GM19025 (cell line): ENCODE results near the gene MRPL2.
"Not testable (repeated sequence)": the region's sequence is repeated elsewhere in the genome, so short reads cannot be mapped to it uniquely, and the experiment has no call there.

ENCODE experiments used
- ATAC-seq: cut with Tn5 transposase; IDR thresholded peaks from one replicate; pipeline ENCODE4 v1.9.1; 2021; ENCODE audit warnings: mild to moderate bottlenecking, low read depth, moderate library complexity; ENCODE audit not compliant: unreplicated experiment

MRPL2 gene

DNA sequence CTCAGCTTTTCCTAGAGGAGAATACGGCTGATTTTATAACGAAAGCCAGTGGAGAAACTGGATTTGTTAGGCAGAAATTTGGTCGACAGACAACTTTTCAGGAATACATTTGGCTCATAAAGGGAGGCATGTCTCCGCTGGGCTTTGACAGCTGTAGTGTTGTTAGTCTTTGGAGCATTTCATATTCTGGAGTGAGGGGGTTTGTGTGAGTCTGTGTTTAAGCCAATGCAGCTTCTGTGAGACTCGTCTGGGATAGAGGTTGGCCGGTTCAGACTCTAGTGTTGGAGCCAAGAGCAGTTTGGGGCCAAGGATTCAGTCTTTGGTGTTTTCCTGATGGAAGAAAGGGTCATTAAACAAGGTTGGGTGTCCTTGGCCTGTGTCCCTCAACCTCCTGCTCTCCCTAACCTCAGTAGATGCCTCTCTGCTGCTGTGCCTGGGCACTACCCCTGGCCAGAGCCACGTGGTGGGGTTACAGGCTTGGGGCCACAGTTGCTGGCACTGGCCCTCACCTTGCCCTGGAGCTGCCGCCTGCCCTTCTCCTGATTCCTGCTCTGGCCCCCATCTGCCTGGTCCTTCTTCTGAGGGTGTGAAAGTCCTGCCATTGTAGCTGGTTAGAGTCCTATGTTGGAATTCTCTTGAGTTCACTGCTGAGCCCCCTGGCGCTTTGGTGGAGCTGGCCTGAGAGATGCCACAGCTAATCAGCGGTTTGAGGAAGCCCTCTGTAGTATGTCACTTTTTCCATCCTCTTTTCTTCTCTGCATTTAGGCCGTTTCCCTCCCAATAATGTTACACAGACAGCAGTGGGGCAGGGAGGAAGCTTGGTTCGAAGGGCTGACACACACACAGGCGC lies 23.8 kb upstream of the MRPL2 start:
- ATAC-seq: no peak

DNA sequence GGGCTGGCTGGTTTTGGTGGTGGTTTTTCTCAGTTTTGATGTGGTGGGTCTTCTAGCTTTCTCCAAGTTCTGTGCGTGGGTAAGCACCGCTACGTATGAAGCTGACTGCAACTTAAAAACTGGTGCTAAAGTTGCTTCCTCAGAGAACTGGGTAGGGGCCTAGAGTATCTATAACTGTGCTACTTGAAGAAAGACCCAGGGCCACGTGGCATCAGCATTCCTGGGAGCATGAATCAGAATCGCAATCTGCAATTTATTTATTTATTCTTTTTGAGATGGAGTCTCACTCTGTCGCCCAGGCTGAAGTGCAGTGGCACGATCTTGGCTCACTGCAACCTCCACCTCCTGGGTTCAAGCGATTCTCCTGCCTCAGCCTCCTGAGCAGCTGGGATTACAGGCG lies 22.7 kb upstream of the MRPL2 start:
- ATAC-seq: not testable (repeated sequence)

- no peak for ATAC-seq
Measured at GRCh38 chr6:43081043-43081442, 21.8 kb upstream of the MRPL2 start.

DNA sequence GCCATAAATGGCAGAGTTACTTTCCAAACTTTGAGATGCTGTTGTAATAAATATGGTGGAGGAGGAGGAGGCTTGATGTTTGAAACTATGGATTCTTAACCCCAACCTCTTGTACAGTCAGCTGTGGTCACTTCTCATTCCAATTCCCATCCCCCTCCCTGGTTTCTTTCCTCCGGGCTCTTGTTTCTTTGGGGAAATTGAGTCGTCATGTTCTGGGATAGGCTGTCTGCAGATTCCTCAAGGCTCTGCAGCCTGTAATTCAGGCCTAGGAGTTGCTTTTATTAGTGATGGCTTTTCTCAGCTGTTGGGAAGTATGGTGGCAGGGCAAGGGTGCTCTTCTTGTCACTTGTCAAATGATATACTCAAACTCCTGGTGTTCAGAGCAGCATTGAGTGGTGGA lies 19.5 kb upstream of the MRPL2 start:
- ATAC-seq: no peak

- ATAC-seq: no peak
Measured at GRCh38 chr6:43077981-43078511, 18.8 kb upstream of the MRPL2 start.

- no peak for ATAC-seq
Measured at GRCh38 chr6:43077333-43077809, 18.1 kb upstream of the MRPL2 start.

- no peak for ATAC-seq
Measured at GRCh38 chr6:43076464-43077332, 17.5 kb upstream of the MRPL2 start.

GRCh38 chr6:43075670-43076463 lies 16.6 kb upstream of the MRPL2 start, which contains the start of gene PTK7:
PTK7 (plus strand) TSS chr6:43076314; CDS start chr6:43076489, 175 bp downstream.
- ATAC-seq: no peak

DNA sequence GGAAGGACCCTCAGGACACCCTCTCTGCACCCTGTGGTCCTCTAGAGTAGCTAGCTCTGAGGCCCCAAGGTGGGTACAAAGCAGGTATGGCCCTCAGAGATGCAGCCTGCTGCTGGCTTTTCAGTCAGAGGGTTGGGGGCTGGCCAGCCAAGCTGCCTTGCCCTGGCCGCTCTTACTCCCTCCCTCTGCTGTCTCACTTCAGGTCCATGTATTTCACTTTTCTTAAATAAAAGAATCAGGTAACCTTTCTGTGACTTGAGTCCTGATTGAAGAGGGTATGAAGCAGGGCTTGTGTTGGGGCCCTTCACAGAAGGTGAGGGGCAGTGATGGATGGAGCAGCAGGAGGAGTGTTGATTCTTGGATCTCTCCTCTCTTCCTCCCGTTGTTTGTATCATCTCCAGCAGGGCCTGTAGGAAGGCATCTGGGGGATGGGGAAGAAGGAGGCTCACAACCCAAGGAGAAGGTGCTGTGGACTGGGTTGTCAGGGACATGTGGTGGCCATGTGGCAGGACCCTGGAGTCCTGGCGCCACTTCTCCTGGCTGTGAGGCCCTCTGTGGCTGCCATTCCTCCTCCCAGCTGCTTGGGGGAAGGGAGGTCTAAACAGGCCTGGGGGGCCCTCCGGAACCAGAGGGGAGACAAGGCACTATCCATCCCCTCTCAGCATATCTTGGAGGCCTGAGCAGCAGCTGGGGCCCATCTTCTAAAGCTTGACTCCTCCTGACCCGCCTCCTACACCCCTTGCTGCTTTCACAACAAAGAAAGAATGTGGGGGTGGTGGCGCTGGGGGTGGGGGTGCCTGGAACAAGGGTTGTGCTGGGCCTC lies 15.8 kb upstream of the MRPL2 start:
- no peak for ATAC-seq

- ATAC-seq: no peak
Measured at GRCh38 chr6:43070028-43070632, 10.9 kb upstream of the MRPL2 start.

GRCh38 chr6:43062818-43063217 lies 3.6 kb upstream of the MRPL2 start:
- no peak for ATAC-seq

DNA sequence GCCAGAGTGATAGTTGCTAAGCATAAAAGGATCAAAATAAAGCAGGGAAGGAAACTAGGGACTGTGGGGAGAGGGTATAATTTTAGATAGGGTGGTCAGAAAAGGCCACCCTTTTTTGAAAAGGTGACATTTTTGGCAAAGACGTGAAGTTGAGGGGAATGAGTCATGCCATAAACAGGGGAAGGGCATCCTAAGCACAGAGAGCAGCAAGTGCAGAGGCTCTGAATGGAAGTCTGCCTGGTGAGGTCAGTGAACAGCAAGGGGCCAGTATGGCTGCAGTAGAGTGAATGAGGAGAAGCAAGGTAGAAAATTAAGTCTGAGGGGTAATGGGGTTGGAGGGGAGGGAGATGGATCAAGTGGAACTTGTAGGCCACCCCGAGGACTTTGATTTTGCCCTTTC lies 2.6 kb upstream of the MRPL2 start:
- no peak for ATAC-seq

GRCh38 chr6:43060755-43061633 lies 1.8 kb upstream of the MRPL2 start:
- ATAC-seq: no peak

- ATAC-seq: no peak
Measured at GRCh38 chr6:43060034-43060754, 960 bp upstream of the MRPL2 start.

- no peak for ATAC-seq
Measured at GRCh38 chr6:43058531-43058930, 703 bp downstream of the MRPL2 start.

DNA sequence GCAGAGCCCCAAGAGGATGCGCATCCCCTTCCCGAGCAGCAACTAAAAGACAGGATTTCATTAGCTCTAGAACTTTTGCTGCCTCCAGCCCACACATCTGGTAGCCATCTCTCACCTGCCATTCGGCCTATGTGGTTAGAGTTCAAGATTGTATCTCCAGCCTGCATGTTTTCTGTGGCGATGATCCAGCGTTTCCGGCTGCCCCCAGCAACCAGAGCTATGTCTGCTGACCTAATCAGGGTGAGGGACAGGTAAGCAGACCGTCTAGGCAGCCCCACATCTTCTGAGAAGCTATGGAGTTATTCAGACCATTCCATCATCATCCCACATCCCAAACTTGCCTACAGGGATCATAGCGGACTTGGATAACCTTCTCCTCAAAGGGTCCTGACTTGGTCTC lies 3.3 kb downstream of the MRPL2 start:
- no peak for ATAC-seq

GRCh38 chr6:43054206-43054943 lies 4.9 kb downstream of the MRPL2 start:
- ATAC-seq: no peak
